Posterior cingulate gyrus (tissue), 11 donors: ENCODE results near the gene TMEM87B.
"Not testable (repeated sequence)": the region's sequence is repeated elsewhere in the genome, so short reads cannot be mapped to it uniquely, and the experiment has no call there.

Experiments
- DNase-seq, 10 donors: peaks; one replicate each; pipeline versions ENCODE4 v3.0.0 to v3.0.0-alpha.2; 2020 to 2021; ENCODE audit warnings: mixed read lengths in 3 of 10
- intact Hi-C: fragments of 100-400 bp; cut with DNase I; formaldehyde crosslinking; loops from one replicate; pipeline ENCODE4 v1.15.1; 2023

The TMEM87B gene

GRCh38 chr2:112032224-112032586, 22.9 kb upstream of the TMEM87B start:
- intact Hi-C loops = no loop called here
- no peak for DNase-seq

- intact Hi-C loops = no loop called here
- peak in 2 of 10 donors; percentile 9 to 25 for DNase-seq
Measured at GRCh38 chr2:112032689-112033465, 22.2 kb upstream of the TMEM87B start.

- no peak for DNase-seq
- intact Hi-C loops = no loop called here
Measured at GRCh38 chr2:112033600-112033999, 21.5 kb upstream of the TMEM87B start.

DNA sequence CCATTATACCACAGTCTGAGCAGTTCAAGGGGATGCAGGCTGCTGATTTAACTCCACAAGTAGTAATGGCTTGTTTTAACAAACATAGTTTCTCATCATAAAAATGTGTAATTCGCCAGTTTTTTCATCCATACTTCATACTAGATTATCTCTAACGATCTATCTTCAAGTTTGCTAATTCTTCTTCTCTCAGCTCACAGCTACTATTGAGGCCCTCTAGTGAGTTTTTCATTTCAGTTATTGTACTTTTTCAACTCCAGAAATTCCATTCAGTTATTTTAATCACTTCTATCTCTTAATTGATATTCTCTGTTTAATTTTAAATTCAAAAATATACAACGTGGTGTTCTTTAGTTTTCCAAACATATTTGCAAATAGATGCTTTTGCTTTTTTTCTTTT, 20.1 kb upstream of the TMEM87B start:
- DNase-seq = no peak
- intact Hi-C loops = no loop called here

DNA sequence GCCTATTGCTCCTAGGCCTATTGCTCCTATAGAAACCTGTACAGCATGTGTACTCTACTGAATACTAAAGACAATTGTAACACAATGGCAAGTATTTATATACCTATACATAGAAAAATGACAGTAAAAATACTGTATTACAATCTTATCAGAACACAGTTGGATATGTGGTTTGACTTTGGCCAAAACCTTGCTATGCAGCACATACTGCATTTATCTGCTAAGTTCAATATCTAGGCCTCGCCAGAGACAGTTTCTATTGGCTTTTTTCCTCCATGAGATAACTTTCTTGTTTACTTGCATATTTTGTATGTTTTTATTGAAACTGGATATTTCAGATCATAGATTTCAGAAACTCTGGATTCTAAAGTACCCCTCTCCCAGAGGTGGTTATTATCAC, 19.3 kb upstream of the TMEM87B start:
- intact Hi-C loops = no loop called here
- DNase-seq = no peak

- intact Hi-C loops, DNase-seq: not testable (repeated sequence)
Measured at GRCh38 chr2:112039556-112039955, 15.5 kb upstream of the TMEM87B start.

DNA sequence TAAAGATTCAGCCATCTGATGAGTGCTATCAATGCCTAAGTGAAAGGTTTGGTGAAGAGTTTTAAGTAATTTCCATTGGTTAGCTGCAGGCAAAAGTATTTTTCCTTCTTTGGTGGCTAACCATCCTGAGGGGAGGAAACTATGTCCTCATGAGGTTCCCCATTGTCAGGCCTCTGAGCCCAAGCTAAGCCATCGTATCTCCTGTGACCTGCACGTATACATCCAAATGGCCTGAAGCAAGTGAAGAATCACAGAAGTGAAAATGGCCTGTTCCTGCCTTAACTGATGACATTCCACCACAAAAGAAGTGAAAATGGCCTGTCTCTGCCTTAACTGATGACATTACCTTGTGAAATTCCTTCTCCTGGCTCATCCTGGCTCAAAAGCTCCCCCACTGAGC, 15.0 kb upstream of the TMEM87B start:
- DNase-seq, intact Hi-C loops: not testable (repeated sequence)

GRCh38 chr2:112041460-112041859, 13.6 kb upstream of the TMEM87B start:
- intact Hi-C loops, DNase-seq: not testable (repeated sequence)

DNA sequence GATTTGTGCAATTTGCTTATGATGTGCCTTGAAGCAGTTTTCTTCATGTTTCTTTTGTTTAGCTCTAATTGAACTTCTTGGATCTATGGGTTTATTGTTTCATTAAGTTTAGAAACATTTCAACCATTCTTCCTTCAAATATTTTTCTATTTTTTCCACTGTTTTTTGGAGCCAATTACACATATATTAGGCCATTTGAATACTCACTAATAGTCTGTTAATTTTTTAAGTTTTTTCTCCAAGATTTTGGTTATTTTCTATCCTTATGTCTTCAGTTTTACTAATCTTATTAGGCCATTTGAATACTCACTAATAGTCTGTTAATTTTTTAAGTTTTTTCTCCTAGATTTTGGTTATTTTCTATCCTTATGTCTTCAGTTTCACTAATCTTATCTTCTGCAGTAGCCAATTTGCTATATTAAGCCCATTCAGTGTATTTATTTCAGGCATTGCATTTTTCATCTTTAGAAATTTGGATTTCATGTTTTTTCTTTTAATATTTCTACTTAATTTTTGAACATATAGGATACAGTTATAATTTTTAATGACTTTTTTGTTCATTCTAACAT, 9.5 kb upstream of the TMEM87B start:
- intact Hi-C loops = no loop called here
- DNase-seq = no peak

DNA sequence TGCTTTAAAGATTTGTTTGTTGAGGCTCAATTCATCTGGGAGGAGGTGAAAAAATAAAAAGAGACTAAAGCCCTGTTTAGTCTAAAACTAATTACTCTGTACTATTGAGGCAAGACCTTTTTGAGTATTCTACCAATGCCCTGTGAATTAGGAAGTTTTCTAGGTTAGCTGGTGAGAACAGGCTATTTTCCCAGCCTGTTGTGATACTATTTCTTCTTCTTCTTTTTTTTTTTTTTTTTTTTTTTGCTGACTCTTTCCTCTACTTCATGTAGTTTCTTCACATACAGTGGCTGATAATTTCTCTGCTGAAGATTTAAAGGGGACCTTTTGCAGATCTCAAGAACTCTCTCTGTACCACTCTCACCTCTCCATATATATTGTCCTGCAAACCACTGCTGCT, 8.8 kb upstream of the TMEM87B start:
- intact Hi-C loops = no loop called here
- no peak for DNase-seq

GRCh38 chr2:112047537-112048235, 7.4 kb upstream of the TMEM87B start:
- no peak for DNase-seq
- intact Hi-C loops = loop anchor here (1.0 kb wide), 1 partner anchor 160 kb away; no protein-coding TSS in a partner anchor

GRCh38 chr2:112048236-112048592, 6.9 kb upstream of the TMEM87B start:
- no peak for DNase-seq
- intact Hi-C loops = loop anchor here (1.0 kb wide), 1 partner anchor 161 kb away; no protein-coding TSS in a partner anchor

DNA sequence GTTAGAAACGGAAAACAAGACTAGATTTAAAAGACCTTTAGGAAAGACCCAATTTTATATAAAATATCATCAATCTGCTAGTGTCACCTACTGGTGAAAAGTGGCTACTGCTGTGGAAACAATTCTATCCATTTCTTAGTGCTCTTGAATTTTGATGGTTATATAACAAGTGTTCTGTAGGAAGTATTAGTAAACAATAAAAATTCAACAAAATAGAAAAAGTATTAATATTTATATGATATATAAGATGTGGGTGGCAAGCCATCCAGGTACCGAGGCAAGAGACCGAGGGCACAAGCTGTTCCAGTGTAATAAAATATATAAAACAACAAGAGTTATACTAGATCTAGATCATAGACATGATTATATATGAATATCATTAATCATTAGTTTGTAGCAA, 6.2 kb upstream of the TMEM87B start:
- no peak for DNase-seq
- intact Hi-C loops = loop anchor here (1.0 kb wide), 1 partner anchor 162 kb away; no protein-coding TSS in a partner anchor

DNA sequence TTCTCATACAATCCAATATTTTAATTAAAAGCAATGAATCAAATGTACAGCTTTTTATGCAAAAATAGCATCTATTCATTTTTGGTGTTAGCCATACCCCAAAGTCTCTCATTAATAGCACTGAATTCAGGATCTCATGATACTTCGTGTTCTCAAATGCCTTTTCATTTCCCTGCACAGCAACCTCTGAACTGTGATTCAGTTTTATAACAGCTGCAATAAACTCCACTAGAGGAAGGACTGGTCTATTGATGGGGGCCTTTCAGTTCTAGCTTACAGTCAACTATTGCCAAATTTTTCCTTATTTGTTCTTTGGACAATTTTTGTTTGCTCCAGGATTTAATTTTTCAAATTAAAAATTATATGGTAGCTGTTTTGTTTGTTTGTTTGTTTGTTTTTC, 4.8 kb upstream of the TMEM87B start:
- no peak for DNase-seq
- intact Hi-C loops = loop anchor here (5.0 to 10.0 kb wide), 2 partner anchors 202 to 594 kb away; partner anchors contain the start of gene SLC20A1

DNA sequence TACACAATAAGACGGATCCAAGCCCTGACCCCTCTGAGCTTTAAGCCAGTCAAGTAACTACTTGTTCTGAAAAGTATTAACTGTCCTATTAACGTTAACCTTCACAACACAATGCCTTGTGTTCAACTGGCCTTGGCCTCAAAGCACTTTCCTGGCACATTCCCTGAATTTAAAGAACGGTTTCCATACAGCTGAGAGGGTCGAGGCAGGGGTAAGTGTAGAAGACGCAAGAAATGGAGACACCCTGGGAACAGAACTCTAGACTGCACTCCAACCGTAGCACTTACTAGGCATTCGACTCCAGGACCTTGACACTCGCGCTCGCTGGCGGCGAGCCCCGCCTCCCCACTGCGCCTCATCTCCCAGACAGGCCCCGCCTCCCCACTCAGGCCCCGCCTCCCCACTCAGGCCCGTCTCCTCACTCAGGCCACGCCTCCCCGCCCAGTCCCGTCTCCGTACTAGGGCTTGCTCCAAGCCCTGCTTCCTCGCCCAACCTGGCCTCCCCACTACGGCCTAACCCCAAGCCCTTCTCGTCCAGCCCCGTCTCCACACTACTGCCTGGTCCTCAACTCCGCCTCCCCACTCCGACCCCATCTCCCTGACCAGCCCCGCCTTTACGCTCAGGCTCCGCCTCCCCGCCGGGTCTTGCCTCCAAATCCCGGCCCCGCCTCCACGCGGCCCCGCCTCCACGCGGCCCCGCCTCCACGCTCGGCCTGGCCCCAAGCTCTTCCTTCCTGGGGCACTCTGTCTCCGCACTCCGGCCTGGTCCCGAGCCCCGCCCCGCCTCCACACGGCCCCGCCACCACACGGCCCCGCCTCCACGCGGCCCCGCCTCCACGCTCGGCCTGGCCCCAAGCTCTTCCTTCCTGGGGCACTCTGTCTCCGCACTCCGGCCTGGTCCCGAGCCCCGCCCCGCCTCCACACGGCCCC, 887 bp upstream of the TMEM87B start:
- intact Hi-C loops = loop anchor here (5.0 to 10.0 kb wide), 2 partner anchors 198 to 591 kb away; partner anchors contain the start of gene SLC20A1
- peak; percentile 92 to 100 (median 96) for DNase-seq

- intact Hi-C loops = loop anchor here (5.0 to 10.0 kb wide), 2 partner anchors 426 to 589 kb away; partner anchors contain the start of genes SLC20A1 and TTL
- peak in 9 of 10 donors; percentile 10 to 84 (median 29) for DNase-seq
Measured at GRCh38 chr2:112055730-112056625, 909 bp downstream of the TMEM87B start.

- DNase-seq = no peak
- intact Hi-C loops = loop anchor here (5.0 to 10.0 kb wide), 2 partner anchors 426 to 588 kb away; partner anchors contain the start of genes SLC20A1 and TTL
Measured at GRCh38 chr2:112056626-112056987, 1.5 kb downstream of the TMEM87B start.

DNA sequence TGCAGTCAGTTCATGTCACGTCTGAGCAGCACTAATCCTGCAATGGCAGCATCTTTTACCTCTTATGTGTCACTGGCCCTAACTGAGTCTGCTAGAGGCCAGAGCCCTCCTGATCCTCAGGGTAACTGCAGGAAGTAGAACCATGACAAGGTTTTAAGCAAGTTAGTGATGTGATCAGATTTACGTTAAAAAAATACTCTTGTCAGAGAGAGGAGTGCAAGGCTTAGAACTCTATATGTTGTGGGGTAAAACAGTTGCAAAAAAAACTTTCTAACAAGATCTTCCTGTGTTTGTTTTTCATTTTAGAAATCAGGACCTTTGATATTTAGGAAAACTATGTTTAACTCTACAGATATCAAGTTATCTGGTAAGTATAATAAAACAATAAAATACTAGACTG, 4.6 kb downstream of the TMEM87B start:
- intact Hi-C loops = loop anchor here (5.0 to 10.0 kb wide), 2 partner anchors 423 to 585 kb away; partner anchors contain the start of genes SLC20A1 and TTL
- DNase-seq = no peak

- DNase-seq = no peak
Measured at GRCh38 chr2:112061299-112061698, 6.2 kb downstream of the TMEM87B start.

More at GRCh38 chr2:112061299-112061698, 6.2 kb downstream of the TMEM87B start:
- intact Hi-C loops = no loop called here
